ENCODE measurements around the gene NPEPL1.

The NPEPL1 gene

DNA sequence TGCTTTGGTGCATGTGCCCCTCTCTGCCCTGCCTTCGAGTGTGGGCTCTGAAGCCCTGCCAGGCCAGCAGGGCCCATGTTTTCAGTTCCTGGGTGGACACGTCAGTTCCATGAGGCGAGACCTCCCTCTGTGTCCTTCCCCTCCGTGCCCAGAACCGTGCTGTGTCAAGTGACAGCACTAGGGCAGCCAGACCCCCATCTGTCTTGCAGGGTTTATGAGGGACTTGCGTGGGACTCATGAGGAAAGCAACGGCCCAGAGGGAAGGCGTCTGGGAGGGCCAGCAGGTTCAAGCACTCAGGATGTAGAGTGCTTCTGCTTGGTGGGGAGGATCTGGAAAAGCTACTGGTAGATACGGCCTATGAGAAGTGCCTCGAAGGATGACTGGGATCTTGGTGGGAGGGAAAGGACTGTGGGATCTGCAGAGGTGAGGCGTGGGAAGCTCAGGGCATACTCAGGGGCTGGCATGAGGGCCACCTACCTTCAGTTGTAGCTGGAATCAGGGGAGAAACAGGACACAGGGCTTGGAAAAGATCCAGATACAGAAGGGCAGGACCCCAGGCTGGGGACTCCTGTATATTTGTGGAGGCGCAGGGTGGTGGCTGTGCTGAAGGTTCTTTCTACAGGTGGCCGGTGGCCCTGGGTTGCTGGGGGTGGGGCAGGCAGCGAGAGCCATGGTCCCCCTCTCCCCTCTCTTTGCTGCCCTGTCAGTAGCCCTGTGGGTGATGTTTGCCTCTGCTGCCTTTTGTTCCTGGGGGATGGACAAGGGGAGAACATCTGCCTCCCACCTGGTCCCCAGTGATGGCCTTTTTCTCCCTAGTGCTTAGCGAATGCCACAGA lies 5.5 kb downstream of the NPEPL1 start:
- TF ChIP-seq, protein P1, sequence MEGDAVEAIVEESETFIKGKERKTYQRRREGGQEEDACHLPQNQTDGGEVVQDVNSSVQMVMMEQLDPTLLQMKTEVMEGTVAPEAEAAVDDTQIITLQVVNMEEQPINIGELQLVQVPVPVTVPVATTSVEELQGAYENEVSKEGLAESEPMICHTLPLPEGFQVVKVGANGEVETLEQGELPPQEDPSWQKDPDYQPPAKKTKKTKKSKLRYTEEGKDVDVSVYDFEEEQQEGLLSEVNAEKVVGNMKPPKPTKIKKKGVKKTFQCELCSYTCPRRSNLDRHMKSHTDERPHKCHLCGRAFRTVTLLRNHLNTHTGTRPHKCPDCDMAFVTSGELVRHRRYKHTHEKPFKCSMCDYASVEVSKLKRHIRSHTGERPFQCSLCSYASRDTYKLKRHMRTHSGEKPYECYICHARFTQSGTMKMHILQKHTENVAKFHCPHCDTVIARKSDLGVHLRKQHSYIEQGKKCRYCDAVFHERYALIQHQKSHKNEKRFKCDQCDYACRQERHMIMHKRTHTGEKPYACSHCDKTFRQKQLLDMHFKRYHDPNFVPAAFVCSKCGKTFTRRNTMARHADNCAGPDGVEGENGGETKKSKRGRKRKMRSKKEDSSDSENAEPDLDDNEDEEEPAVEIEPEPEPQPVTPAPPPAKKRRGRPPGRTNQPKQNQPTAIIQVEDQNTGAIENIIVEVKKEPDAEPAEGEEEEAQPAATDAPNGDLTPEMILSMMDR (IDR thresholded peaks at IDR 0.05; ENCODE audit: low read depth, low read length, missing control alignments): no peak
- no peak for DNase-seq (ENCODE audit: low read depth)
- no peak overlapping the region for H3K4me3 ChIP-seq (ENCODE audit: low read depth, low read length)
- in situ Hi-C loops (cut with HindIII; ENCODE audit: low sequenced_read_pairs): no loop called here

DNA sequence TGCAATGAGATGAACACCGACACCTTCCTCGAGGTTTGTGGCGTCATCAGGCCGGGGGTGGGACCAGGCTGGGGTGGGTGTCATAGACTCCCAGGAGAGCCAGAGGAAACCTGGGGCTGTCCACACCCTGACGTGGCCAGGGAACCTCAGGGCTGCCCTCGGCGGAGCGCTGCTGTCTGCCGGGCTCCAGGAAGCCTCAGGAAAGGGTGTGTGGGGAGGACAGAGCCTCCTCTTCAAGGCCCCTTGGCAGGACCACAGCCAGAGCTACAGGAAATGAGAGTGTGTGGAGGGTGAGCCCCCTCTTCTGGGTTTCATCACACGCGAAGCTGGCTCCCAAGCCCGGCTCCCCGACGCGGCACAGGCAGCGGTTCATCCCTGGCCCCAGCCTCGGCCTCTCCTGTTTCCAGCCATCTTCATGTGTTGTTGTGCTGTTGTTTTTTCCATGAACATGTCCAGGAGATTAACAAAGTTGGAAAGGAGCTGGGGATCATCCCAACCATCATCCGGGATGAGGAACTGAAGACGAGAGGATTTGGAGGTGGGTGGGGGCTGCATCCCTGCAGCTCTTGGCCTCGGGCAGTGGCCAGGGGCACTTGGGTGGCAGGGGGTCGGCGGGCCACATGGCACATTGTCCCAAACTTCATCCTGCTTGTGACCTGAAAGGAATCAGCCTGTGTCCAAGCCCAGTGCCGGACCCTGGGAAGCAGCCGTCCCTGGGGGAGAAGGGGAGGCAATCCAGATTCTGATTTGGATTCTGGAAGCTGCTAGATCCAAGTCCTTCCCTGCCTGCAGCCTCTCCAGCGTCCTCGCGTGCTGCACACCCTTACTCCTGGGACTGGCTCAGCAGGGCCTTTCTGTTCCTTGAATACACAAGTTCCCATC lies 6.4 kb downstream of the NPEPL1 start:
- no peak for DNase-seq (ENCODE audit: low read depth)
- H3K4me3 ChIP-seq (ENCODE audit: low read depth, low read length): no peak overlapping the region
- in situ Hi-C loops (cut with HindIII; ENCODE audit: low sequenced_read_pairs): no loop called here
- TF ChIP-seq, protein P1 (IDR thresholded peaks at IDR 0.05; ENCODE audit: low read depth, low read length, missing control alignments): no peak

DNA sequence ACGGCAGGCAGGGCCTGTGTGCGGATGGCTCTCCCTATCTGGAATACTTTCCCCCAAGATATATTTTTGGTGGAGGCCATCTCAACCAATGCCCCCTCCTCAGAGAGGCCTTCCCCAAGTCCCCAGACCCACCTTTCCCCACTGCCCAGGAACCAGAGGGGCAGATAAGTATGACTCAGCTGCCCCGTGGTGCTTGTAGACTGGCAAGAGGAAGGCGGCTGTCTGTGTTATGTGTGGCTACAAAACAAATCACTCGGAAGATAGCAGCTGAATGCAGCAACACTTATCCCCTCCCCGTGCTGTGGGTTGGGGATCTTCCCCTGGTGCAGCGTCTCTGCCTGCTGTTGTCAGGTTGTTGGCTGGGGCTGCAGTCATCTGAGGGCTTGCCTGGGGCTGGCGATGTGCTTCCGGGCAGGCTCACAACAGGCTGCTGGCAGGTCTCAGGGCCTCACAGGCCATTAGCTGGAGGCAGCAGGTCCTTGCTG lies 7.1 kb downstream of the NPEPL1 start:
- in situ Hi-C loops (cut with HindIII; ENCODE audit: low sequenced_read_pairs): no loop called here
- TF ChIP-seq, protein P1 (IDR thresholded peaks at IDR 0.05; ENCODE audit: low read depth, low read length, missing control alignments): no peak
- H3K4me3 ChIP-seq (ENCODE audit: low read depth, low read length): no peak overlapping the region
- DNase-seq (ENCODE audit: low read depth): no peak

DNA sequence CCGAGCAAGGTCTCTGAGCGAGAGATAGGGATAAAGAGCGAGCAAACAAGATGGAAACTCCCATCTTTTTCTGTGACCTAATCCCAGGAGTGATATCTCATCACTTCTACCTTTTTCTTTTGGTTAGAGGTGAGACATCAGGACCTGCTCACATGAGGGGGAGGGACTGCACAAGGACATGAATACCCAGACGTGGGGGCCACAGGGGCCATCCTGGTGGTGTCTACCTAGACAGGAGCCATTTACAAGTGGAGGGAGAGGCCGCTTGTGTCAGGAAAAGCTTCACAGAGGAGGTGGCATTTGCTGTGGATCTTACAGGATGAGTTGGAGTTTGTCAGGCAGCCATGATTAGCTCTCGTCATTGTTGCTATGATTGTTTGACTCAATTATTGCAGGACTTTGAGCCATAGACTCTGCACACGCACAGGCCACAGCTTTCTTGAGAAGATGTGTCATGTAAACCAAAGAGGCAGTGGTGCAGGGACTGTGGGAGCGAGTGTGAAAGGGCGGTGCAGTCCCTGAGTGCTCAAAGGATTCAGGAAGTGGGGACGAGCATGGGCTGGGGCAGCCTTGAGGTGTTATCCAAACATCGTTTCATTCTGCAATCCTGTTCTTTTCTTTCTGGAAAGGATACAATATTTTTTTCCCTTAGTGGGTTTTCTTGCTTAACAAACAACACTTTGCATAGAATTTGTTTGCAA lies 7.7 kb downstream of the NPEPL1 start:
- H3K4me3 ChIP-seq (ENCODE audit: low read depth, low read length): no peak overlapping the region
- DNase-seq (ENCODE audit: low read depth): no peak
- in situ Hi-C loops (cut with HindIII; ENCODE audit: low sequenced_read_pairs): no loop called here
- TF ChIP-seq, protein P1 (IDR thresholded peaks at IDR 0.05; ENCODE audit: low read depth, low read length, missing control alignments): no peak

DNA sequence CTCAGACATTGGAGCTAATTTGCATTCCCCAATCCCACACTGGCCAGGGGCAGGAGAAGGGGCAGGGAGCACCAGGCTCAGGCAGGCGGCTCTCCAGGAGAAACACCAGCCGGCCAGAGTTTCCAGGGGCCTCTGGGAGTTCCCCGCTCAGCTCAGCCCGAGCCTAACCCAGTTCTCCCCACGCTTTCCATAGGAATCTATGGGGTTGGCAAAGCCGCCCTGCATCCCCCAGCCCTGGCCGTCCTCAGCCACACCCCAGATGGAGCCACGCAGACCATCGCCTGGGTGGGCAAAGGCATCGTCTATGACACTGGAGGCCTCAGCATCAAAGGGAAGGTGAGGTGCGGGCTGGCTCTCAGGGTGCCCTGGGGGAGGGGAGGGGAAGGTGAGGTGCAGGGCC lies 8.2 kb downstream of the NPEPL1 start:
- no peak overlapping the region for H3K4me3 ChIP-seq (ENCODE audit: low read depth, low read length)
- TF ChIP-seq, protein P1 (IDR thresholded peaks at IDR 0.05; ENCODE audit: low read depth, low read length, missing control alignments): no peak
- in situ Hi-C loops (cut with HindIII; ENCODE audit: low sequenced_read_pairs): no loop called here
- DNase-seq (ENCODE audit: low read depth): no peak

All from astrocyte of the cerebellum (primary cell).